AG04450 (cell line): ENCODE measurements around the gene DENND2A. TPM values are rescaled to one million over a fixed set of nuclear protein-coding genes. Genes with fewer than 3 reads are reported as not detected.

ENCODE experiments used
- CTCF ChIA-PET: fragments of 300-600, 350-600 bp; formaldehyde crosslinking; extraction: SDS; loops from one replicate; lab custom pipeline; 2022; ENCODE audit warnings: antibody characterized with exemption, inconsistent platforms; lab: Charles Lee
- POLR2A ChIA-PET: fragments of 350-600 bp; formaldehyde crosslinking; extraction: SDS; loops from one replicate; lab custom pipeline; 2021; ENCODE audit warnings: antibody characterized with exemption, inconsistent platforms; lab: Yijun Ruan, JAX
- DNase-seq: peaks from one replicate; pipeline ENCODE4 v3.0.0-alpha.2; 2011; ENCODE audit warnings: low read depth, low spot score
- H3K27ac ChIP-seq: one replicate; pipeline ENCODE4 v1.5.1; 2012; ENCODE audit warnings: low read depth, low read length, control low read depth
- H3K27me3 ChIP-seq: one replicate; pipeline ENCODE4 v1.6.0; 2012; ENCODE audit warnings: low read length; ENCODE audit not compliant: control insufficient read depth, insufficient read depth
- H3K4me3 ChIP-seq: 2 replicates; pipeline ENCODE4 v1.5.1; 2011; ENCODE audit warnings: mild to moderate bottlenecking, low read depth, low read length, control low read depth
- H3K9me3 ChIP-seq: 2 replicates; pipeline ENCODE4 v1.5.1; 2012; ENCODE audit warnings: low read length; ENCODE audit not compliant: control insufficient read depth, insufficient read depth
- CTCF ChIP-seq: IDR thresholded peaks from 2 replicates; pipeline ENCODE4 v1.5.1; 2011; ENCODE audit warnings: low read depth, low read length, control low read depth, inconsistent platforms
- polyA plus RNA-seq: library from polyadenylated mRNA; depleted of rRNA; stranded (reverse); fragments of >200 nt; gene quantifications from 2 replicates; pipeline ENCODE4 v1.2.3, GENCODE V29; 2011

The DENND2A gene
- polyA plus RNA-seq, 1 experiment: 40.8 TPM

DNA sequence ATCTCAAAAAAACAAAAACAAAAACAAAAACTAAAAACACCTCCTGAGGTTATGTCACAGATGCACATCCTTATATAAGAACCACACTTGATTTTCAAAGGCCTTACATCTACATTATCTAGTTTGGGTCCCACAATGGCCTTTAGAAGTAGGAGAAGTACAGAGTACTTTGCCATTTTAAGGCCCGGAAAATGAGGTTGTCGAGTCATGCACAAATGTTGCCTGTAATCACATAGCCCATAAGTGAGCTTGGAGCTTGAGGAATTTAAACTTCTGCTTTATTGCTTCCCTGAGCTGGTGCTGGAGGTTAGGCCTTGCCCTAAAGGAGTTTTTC lies 151.6 kb downstream of the DENND2A start:
- Histone ChIP-seq H3K27ac (no peak overlapping the region), H3K9me3 (no peaks in the 10 kb centered on the region), H3K27me3 (peaks cover 9% of the 10 kb centered on the region), H3K4me3 (no peak overlapping the region)
- ChIA-PET CTCF (interaction anchor here (0.6 to 0.7 kb wide), 2 partner anchors 164 to 207 kb away, joined by 3 to 4 read pairs; no protein-coding TSS in a partner anchor), POLR2A (no interaction called here)
- no peak for TF ChIP-seq CTCF
- no peak for DNase-seq

DNA sequence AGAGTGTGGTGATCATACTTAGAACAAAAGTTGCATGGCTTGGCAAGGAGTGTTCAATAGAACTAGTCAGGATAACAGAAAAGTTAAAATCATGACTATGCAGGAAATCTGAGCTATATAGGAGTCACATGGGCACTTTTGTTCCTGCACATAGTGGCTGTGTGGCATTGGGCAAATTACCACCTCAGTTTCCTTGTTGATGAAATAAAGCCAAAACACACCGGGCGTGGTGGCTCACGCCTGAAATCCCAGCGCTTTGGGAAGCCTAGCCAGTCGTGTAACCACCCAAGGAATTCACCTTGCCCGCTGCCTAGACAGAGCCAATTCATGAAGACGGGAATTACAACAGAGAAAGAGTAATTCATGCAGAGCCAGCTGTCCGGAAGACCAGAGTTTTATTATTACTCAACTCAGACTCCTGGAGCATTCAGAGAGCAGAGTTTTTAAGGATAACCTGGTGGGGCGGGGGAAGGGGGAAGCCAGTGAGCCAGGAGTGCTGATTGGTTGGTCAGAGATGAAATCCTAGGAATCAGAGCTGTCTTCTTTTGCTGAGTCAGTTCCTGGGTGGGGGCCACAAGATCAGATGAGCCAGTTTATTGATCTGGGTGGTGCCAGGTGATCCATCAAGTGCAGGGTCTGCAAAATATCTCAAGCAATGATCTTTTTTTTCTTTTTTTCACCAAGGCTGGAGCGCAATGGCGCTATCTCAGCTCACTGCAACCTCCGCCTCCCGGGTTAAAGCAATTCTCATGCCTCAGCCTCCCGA lies 154.9 kb downstream of the DENND2A start:
- Histone ChIP-seq H3K27ac (no peak overlapping the region), H3K9me3 (no peaks in the 10 kb centered on the region), H3K27me3 (peaks cover 13% of the 10 kb centered on the region), H3K4me3 (no peak overlapping the region)
- CTCF ChIA-PET: no interaction called here
- no peak for DNase-seq
- no peak for TF ChIP-seq CTCF
- POLR2A ChIA-PET: no interaction called here

GRCh38 chr7:140484951-140485499 lies 155.6 kb downstream of the DENND2A start:
- POLR2A ChIA-PET: no interaction called here
- no peaks in the 10 kb centered on the region for H3K9me3 ChIP-seq
- DNase-seq: no peak
- CTCF ChIA-PET: no interaction called here
- peaks cover 13% of the 10 kb centered on the region for H3K27me3 ChIP-seq
- TF ChIP-seq CTCF: no peak
- no peak overlapping the region for H3K27ac ChIP-seq
- no peak overlapping the region for H3K4me3 ChIP-seq

- Histone ChIP-seq H3K4me3 (no peak overlapping the region), H3K9me3 (no peaks in the 10 kb centered on the region), H3K27ac (no peak overlapping the region), H3K27me3 (peaks cover 13% of the 10 kb centered on the region)
- CTCF ChIA-PET: no interaction called here
- TF ChIP-seq CTCF: no peak
- POLR2A ChIA-PET: no interaction called here
- DNase-seq: no peak
Observed at GRCh38 chr7:140484479-140484878, 156.1 kb downstream of the DENND2A start.

DNA sequence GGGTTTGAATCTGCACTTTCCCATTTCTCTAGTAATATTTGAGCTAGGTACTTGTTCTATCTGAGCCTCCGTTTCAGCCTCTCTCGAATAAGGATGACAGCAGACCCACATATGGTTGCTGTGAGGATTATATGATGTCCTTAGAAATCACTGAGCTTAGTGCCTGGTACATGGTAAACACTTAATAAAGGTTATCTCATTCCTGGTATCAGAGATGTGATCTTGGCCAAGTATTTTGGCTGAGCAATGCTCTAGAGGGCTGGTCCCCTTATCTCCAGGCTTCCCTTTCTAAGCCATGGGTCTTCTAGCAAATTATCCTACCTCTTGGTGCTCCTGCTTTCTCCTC lies 160.9 kb downstream of the DENND2A start:
- H3K27me3 ChIP-seq: peaks cover 5% of the 10 kb centered on the region
- no peak overlapping the region for H3K27ac ChIP-seq
- ChIA-PET POLR2A (no interaction called here), CTCF (interaction anchor here (2.1 kb wide), 1 partner anchor 174 kb away, joined by 13 read pairs; no protein-coding TSS in a partner anchor)
- no peaks in the 10 kb centered on the region for H3K9me3 ChIP-seq
- H3K4me3 ChIP-seq: peak overlapping the region; percentile 78
- no peak for DNase-seq
- TF ChIP-seq CTCF: no peak
